Activated T-helper 2 cell treated with anti-CD3 and anti-CD28 coated beads, Interferon-gamma antibody, Interleukin-2, Interleukin-4, amounts not matched to agents 10 μg/mL and 5 μg/mL and 100 μg/mL, durations not matched to agents 14 hours and 24 hours and 36 hours (primary cell): ENCODE data around the gene NOS1AP. TPM values are rescaled to one million over a fixed set of nuclear protein-coding genes. Genes with fewer than 3 reads are reported as not detected.

ENCODE experiments used
- DNase-seq: peaks from one replicate; pipeline ENCODE4 v3.0.0; 2021; ENCODE audit warnings: low spot score
- H3K27ac Mint-ChIP-seq: one replicate; pipeline ENCODE4 v1.8.0; 2021; ENCODE audit warnings: mixed read lengths
- H3K27me3 Mint-ChIP-seq: one replicate; pipeline ENCODE4 v1.8.0; 2021; ENCODE audit warnings: low read depth, mixed read lengths
- H3K36me3 Mint-ChIP-seq: one replicate; pipeline ENCODE4 v1.8.0; 2021; ENCODE audit warnings: low read depth, mixed read lengths
- H3K4me1 Mint-ChIP-seq: one replicate; pipeline ENCODE4 v1.8.0; 2021; ENCODE audit warnings: low read depth, mixed read lengths
- H3K4me3 Mint-ChIP-seq: one replicate; pipeline ENCODE4 v1.8.0; 2021; ENCODE audit warnings: low read depth, mild to moderate bottlenecking, moderate library complexity, mixed read lengths
- H3K9me3 Mint-ChIP-seq: one replicate; pipeline ENCODE4 v1.8.0; 2021; ENCODE audit warnings: mixed read lengths
- intact Hi-C: fragments of 100-400 bp; cut with micrococcal nuclease; formaldehyde crosslinking; loops from one replicate; pipeline ENCODE4 v1.15.1; 2023
- total RNA-seq: library from RNA; stranded (reverse); gene quantifications from 2 replicates; pipeline ENCODE4 v1.2.3, GENCODE V29; 2022

NOS1AP gene
- total RNA-seq, 1 donor from 2014 or later = not detected

- Mint-ChIP-seq H3K4me1 (no peaks in the 10 kb centered on the region), H3K27me3 (peaks cover 18% of the 10 kb centered on the region), H3K27ac (no peak overlapping the region), H3K4me3 (no peak overlapping the region), H3K9me3 (no peaks in the 10 kb centered on the region), H3K36me3 (no peaks in the 10 kb centered on the region)
- intact Hi-C loops = no loop called here
- DNase-seq = no peak
Measured at GRCh38 chr1:162233066-162233465, 163.6 kb downstream of the NOS1AP start.

- Mint-ChIP-seq H3K9me3 (no peaks in the 10 kb centered on the region), H3K27me3 (peaks cover 14% of the 10 kb centered on the region), H3K27ac (no peak overlapping the region), H3K4me1 (no peaks in the 10 kb centered on the region), H3K4me3 (no peak overlapping the region), H3K36me3 (no peaks in the 10 kb centered on the region)
- no peak for DNase-seq
- intact Hi-C loops = no loop called here
Measured at GRCh38 chr1:162233937-162234336, 164.4 kb downstream of the NOS1AP start.

GRCh38 chr1:162234571-162234970 is 165.1 kb downstream of the NOS1AP start:
- no peak for DNase-seq
- intact Hi-C loops = no loop called here
- Mint-ChIP-seq H3K4me1 (no peaks in the 10 kb centered on the region), H3K27ac (no peak overlapping the region), H3K4me3 (no peak overlapping the region), H3K9me3 (no peaks in the 10 kb centered on the region), H3K36me3 (no peaks in the 10 kb centered on the region), H3K27me3 (peaks cover 16% of the 10 kb centered on the region)

GRCh38 chr1:162235241-162235800 is 165.8 kb downstream of the NOS1AP start:
- no peak overlapping the region for H3K27ac Mint-ChIP-seq

GRCh38 chr1:162236201-162236600 is 166.7 kb downstream of the NOS1AP start:
- no peak for DNase-seq
- no peak overlapping the region for H3K4me3 Mint-ChIP-seq
- intact Hi-C loops = no loop called here
- no peaks in the 10 kb centered on the region for H3K36me3 Mint-ChIP-seq
- H3K9me3 Mint-ChIP-seq = no peaks in the 10 kb centered on the region
- peaks cover 12% of the 10 kb centered on the region for H3K27me3 Mint-ChIP-seq
- no peak overlapping the region for H3K27ac Mint-ChIP-seq
- H3K4me1 Mint-ChIP-seq = no peaks in the 10 kb centered on the region

More at GRCh38 chr1:162235241-162235800, 165.8 kb downstream of the NOS1AP start:
- Mint-ChIP-seq H3K36me3 (no peaks in the 10 kb centered on the region), H3K4me1 (no peaks in the 10 kb centered on the region), H3K4me3 (no peak overlapping the region), H3K27me3 (peaks cover 14% of the 10 kb centered on the region), H3K9me3 (no peaks in the 10 kb centered on the region)
- DNase-seq = no peak
- intact Hi-C loops = no loop called here

GRCh38 chr1:162236618-162237017 is 167.1 kb downstream of the NOS1AP start:
- Mint-ChIP-seq H3K27me3 (peaks cover 12% of the 10 kb centered on the region), H3K36me3 (no peaks in the 10 kb centered on the region), H3K27ac (no peak overlapping the region), H3K9me3 (no peaks in the 10 kb centered on the region), H3K4me3 (no peak overlapping the region), H3K4me1 (no peaks in the 10 kb centered on the region)
- no peak for DNase-seq
- intact Hi-C loops = no loop called here

- intact Hi-C loops = no loop called here
- DNase-seq = no peak
- Mint-ChIP-seq H3K27ac (no peak overlapping the region), H3K36me3 (no peaks in the 10 kb centered on the region), H3K27me3 (peaks cover 13% of the 10 kb centered on the region), H3K4me3 (no peak overlapping the region), H3K4me1 (no peaks in the 10 kb centered on the region), H3K9me3 (no peaks in the 10 kb centered on the region)
Measured at GRCh38 chr1:162240577-162240976, 171.1 kb downstream of the NOS1AP start.

GRCh38 chr1:162242804-162243203 is 173.3 kb downstream of the NOS1AP start:
- no peaks in the 10 kb centered on the region for H3K36me3 Mint-ChIP-seq
- H3K9me3 Mint-ChIP-seq = no peaks in the 10 kb centered on the region
- DNase-seq = no peak
- intact Hi-C loops = no loop called here
- no peak overlapping the region for H3K27ac Mint-ChIP-seq
- no peaks in the 10 kb centered on the region for H3K4me1 Mint-ChIP-seq
- peaks cover 11% of the 10 kb centered on the region for H3K27me3 Mint-ChIP-seq
- H3K4me3 Mint-ChIP-seq = no peak overlapping the region

- no peaks in the 10 kb centered on the region for H3K36me3 Mint-ChIP-seq
Measured at GRCh38 chr1:162248854-162249535, 179.5 kb downstream of the NOS1AP start.

GRCh38 chr1:162250004-162250730 is 180.7 kb downstream of the NOS1AP start:
- Mint-ChIP-seq H3K27ac (no peak overlapping the region), H3K27me3 (no peaks in the 10 kb centered on the region), H3K9me3 (no peaks in the 10 kb centered on the region), H3K4me1 (no peaks in the 10 kb centered on the region), H3K36me3 (no peaks in the 10 kb centered on the region), H3K4me3 (no peak overlapping the region)
- no peak for DNase-seq
- intact Hi-C loops = no loop called here

More at GRCh38 chr1:162248854-162249535, 179.5 kb downstream of the NOS1AP start:
- no peak for DNase-seq
- Mint-ChIP-seq H3K4me1 (no peaks in the 10 kb centered on the region), H3K9me3 (no peaks in the 10 kb centered on the region), H3K27me3 (no peaks in the 10 kb centered on the region), H3K27ac (no peak overlapping the region), H3K4me3 (no peak overlapping the region)
- intact Hi-C loops = no loop called here

GRCh38 chr1:162251102-162251501 is 181.6 kb downstream of the NOS1AP start:
- H3K27me3 Mint-ChIP-seq = no peaks in the 10 kb centered on the region
- no peaks in the 10 kb centered on the region for H3K36me3 Mint-ChIP-seq

GRCh38 chr1:162252214-162252613 is 182.7 kb downstream of the NOS1AP start:
- H3K9me3 Mint-ChIP-seq = no peaks in the 10 kb centered on the region
- no peaks in the 10 kb centered on the region for H3K4me1 Mint-ChIP-seq
- H3K4me3 Mint-ChIP-seq = no peak overlapping the region
- DNase-seq = no peak
- intact Hi-C loops = no loop called here
- no peaks in the 10 kb centered on the region for H3K27me3 Mint-ChIP-seq
- H3K36me3 Mint-ChIP-seq = no peaks in the 10 kb centered on the region
- no peak overlapping the region for H3K27ac Mint-ChIP-seq

More at GRCh38 chr1:162251102-162251501, 181.6 kb downstream of the NOS1AP start:
- no peak for DNase-seq
- Mint-ChIP-seq H3K9me3 (no peaks in the 10 kb centered on the region), H3K4me1 (no peaks in the 10 kb centered on the region), H3K27ac (no peak overlapping the region), H3K4me3 (no peak overlapping the region)
- intact Hi-C loops = no loop called here

- H3K4me3 Mint-ChIP-seq = no peak overlapping the region
- H3K4me1 Mint-ChIP-seq = no peaks in the 10 kb centered on the region
- H3K36me3 Mint-ChIP-seq = no peaks in the 10 kb centered on the region
- peaks cover 4% of the 10 kb centered on the region for H3K27me3 Mint-ChIP-seq
- intact Hi-C loops = no loop called here
- no peaks in the 10 kb centered on the region for H3K9me3 Mint-ChIP-seq
- H3K27ac Mint-ChIP-seq = no peak overlapping the region
- no peak for DNase-seq
Measured at GRCh38 chr1:162253790-162254189, 184.3 kb downstream of the NOS1AP start.
